Left hindlimb (tissue), 1 donor: ENCODE data around the gene NASP.

Source experiments
- DNase-seq: peaks from one replicate; pipeline ENCODE4 v3.0.0-alpha.2; 2018

The NASP gene

GRCh38 chr1:45621501-45621836 is 37.6 kb downstream of the NASP start:
- peak; percentile 43 for DNase-seq

GRCh38 chr1:45621895-45622523 is 38.2 kb downstream of the NASP start:
- DNase-seq, result peak; percentile 44

GRCh38 chr1:45622524-45623394 is 38.9 kb downstream of the NASP start:
- DNase-seq, result peak; percentile 45

- DNase-seq, result no peak
These were observed 40.1 kb downstream of the NASP start, which contains the start of gene CCDC17 for GRCh38 chr1:45623972-45624371. CCDC17 (minus strand) TSS chr1:45624054; CDS start chr1:45623909, 145 bp downstream.

- DNase-seq, result no peak
These were observed 45.2 kb downstream of the NASP start for GRCh38 chr1:45629035-45629434.

GRCh38 chr1:45630429-45630828 is 46.6 kb downstream of the NASP start:
- no peak for DNase-seq

GRCh38 chr1:45635211-45635610 is 51.4 kb downstream of the NASP start:
- no peak for DNase-seq

- no peak for DNase-seq
These were observed 56.5 kb downstream of the NASP start for GRCh38 chr1:45640293-45640692.

- no peak for DNase-seq
These were observed 59.5 kb downstream of the NASP start for GRCh38 chr1:45643321-45643720.

GRCh38 chr1:45643978-45644377 is 60.1 kb downstream of the NASP start:
- no peak for DNase-seq

- DNase-seq, result no peak
These were observed 60.8 kb downstream of the NASP start for GRCh38 chr1:45644661-45645060.

- no peak for DNase-seq
These were observed 63.6 kb downstream of the NASP start for GRCh38 chr1:45647248-45648021.

- no peak for DNase-seq
These were observed 70.9 kb downstream of the NASP start for GRCh38 chr1:45654540-45655280.

GRCh38 chr1:45656573-45657226 is 72.9 kb downstream of the NASP start:
- DNase-seq, result no peak

- no peak for DNase-seq
These were observed 74.3 kb downstream of the NASP start for GRCh38 chr1:45658171-45658570.

GRCh38 chr1:45659222-45659621 is 75.4 kb downstream of the NASP start:
- DNase-seq, result no peak

- no peak for DNase-seq
These were observed 76.5 kb downstream of the NASP start for GRCh38 chr1:45660336-45660735.

GRCh38 chr1:45666836-45667235 is 83.0 kb downstream of the NASP start:
- no peak for DNase-seq

GRCh38 chr1:45667321-45668111 is 83.7 kb downstream of the NASP start:
- no peak for DNase-seq
